CD14-positive monocyte (primary cell): ENCODE data around the gene POFUT2. TPM values are rescaled to one million over a fixed set of nuclear protein-coding genes. Genes with fewer than 3 reads are reported as not detected.

Experiments used
- DNase-seq, 3 donors: peaks; one replicate each; pipeline ENCODE4 v3.0.0-alpha.2; 2011 to 2022
- H2AFZ ChIP-seq: 2 replicates; pipeline ENCODE4 v1.6.0; 2012; ENCODE audit warnings: mild to moderate bottlenecking, low read depth, low read length, inconsistent platforms; ENCODE audit not compliant: insufficient read depth, poor library complexity, severe bottlenecking
- H3K27ac ChIP-seq, 2 donors: 1 replicate in 1 of 2; 2 replicates in 1 of 2; pipeline ENCODE4 v1.5.1; 2012 to 2013; ENCODE audit warnings: low read length in 2 of 2, control low read depth in 1 of 2, inconsistent platforms in 1 of 2, low read depth in 1 of 2, mild to moderate bottlenecking in 1 of 2
- H3K27me3 ChIP-seq, 2 donors: one replicate each; pipeline versions ENCODE4 v1.6.0 to v1.6.1; 2011 to 2013; ENCODE audit warnings: low read length in 2 of 2; ENCODE audit not compliant: control insufficient read depth in 2 of 2, insufficient read depth in 2 of 2
- H3K36me3 ChIP-seq, 2 donors: replicated peaks in 1 of 2; 1 replicate in 1 of 2; 2 replicates in 1 of 2; pipeline versions ENCODE4 v1.5.1 to v1.6.1; 2012 to 2013; ENCODE audit warnings: low read length in 2 of 2, control low read depth in 1 of 2, inconsistent platforms in 1 of 2, mild to moderate bottlenecking in 1 of 2; ENCODE audit not compliant: insufficient read depth in 2 of 2, control insufficient read depth in 1 of 2
- H3K4me1 ChIP-seq, 2 donors: 1 replicate in 1 of 2; 2 replicates in 1 of 2; pipeline versions ENCODE4 v1.5.1 to v1.6.1; 2012 to 2013; ENCODE audit warnings: low read length in 2 of 2, control low read depth in 1 of 2, inconsistent platforms in 1 of 2, mild to moderate bottlenecking in 1 of 2, moderate library complexity in 1 of 2; ENCODE audit not compliant: insufficient read depth in 2 of 2, control insufficient read depth in 1 of 2
- H3K4me2 ChIP-seq: replicated peaks from 2 replicates; pipeline ENCODE3; 2012; ENCODE audit warnings: low read length, moderate library complexity, mild to moderate bottlenecking; ENCODE audit not compliant: poor library complexity, severe bottlenecking; ENCODE audit errors: extremely low read depth
- H3K4me3 ChIP-seq, 3 experiments: fragments of 200-600 bp in 1 of 3; sonication (generic) in 1 of 3; replicated peaks in 1 of 3; 1 replicate in 2 of 3; 2 replicates in 1 of 3; pipeline ENCODE4 v1.5.1; 2011 to 2013; ENCODE audit warnings: low read length in 3 of 3, mild to moderate bottlenecking in 3 of 3, control low read depth in 2 of 3, low read depth in 2 of 3, inconsistent platforms in 1 of 3, moderate library complexity in 1 of 3
- H3K79me2 ChIP-seq: 2 replicates; pipeline ENCODE4 v1.6.0; 2012; ENCODE audit warnings: mild to moderate bottlenecking, control low read depth, inconsistent platforms, low read length, moderate library complexity; ENCODE audit not compliant: insufficient read depth
- H3K9ac ChIP-seq: 2 replicates; pipeline ENCODE4 v1.6.0; 2017; ENCODE audit warnings: low read length, mild to moderate bottlenecking; ENCODE audit not compliant: insufficient read depth, poor library complexity, severe bottlenecking
- H3K9me3 ChIP-seq, 2 donors: replicated peaks in 1 of 2; 1 replicate in 1 of 2; 2 replicates in 1 of 2; pipeline versions ENCODE4 v1.5.1 to v1.6.1; 2012 to 2013; ENCODE audit warnings: low read length in 2 of 2, control low read depth in 1 of 2; ENCODE audit not compliant: control insufficient read depth in 1 of 2, insufficient read depth in 1 of 2
- H4K20me1 ChIP-seq: 2 replicates; pipeline ENCODE4 v1.6.0; 2012; ENCODE audit warnings: mild to moderate bottlenecking, low read length, control low read depth, moderate library complexity; ENCODE audit not compliant: insufficient read depth
- H3K27ac Mint-ChIP-seq, 7 donors: one replicate each; pipeline ENCODE4 v1.8.0; 2020; ENCODE audit warnings: mild to moderate bottlenecking in 7 of 7, mixed read lengths in 7 of 7, moderate library complexity in 6 of 7, inconsistent platforms in 2 of 7
- H3K27me3 Mint-ChIP-seq, 3 donors: one replicate each; pipeline ENCODE4 v1.8.0; 2021 to 2022; ENCODE audit warnings: low read depth in 3 of 3, mild to moderate bottlenecking in 3 of 3, mixed read lengths in 3 of 3, moderate library complexity in 3 of 3, inconsistent platforms in 1 of 3
- H3K36me3 Mint-ChIP-seq, 2 donors: one replicate each; pipeline ENCODE4 v1.8.0; 2020; ENCODE audit warnings: mixed read lengths in 2 of 2, inconsistent platforms in 1 of 2, mild to moderate bottlenecking in 1 of 2
- H3K4me1 Mint-ChIP-seq: one replicate; pipeline ENCODE4 v1.8.0; 2020; ENCODE audit warnings: mild to moderate bottlenecking, mixed read lengths
- H3K4me3 Mint-ChIP-seq, 2 donors: one replicate each; pipeline ENCODE4 v1.8.0; 2020; ENCODE audit warnings: mild to moderate bottlenecking in 2 of 2, mixed read lengths in 2 of 2, moderate library complexity in 1 of 2
- H3K9me3 Mint-ChIP-seq, 7 donors: one replicate each; pipeline ENCODE4 v1.8.0; 2020 to 2022; ENCODE audit warnings: mixed read lengths in 7 of 7, mild to moderate bottlenecking in 6 of 7, moderate library complexity in 6 of 7, inconsistent platforms in 2 of 7
- WGBS: methylation state at CpG from one replicate; pipeline ENCODE4 v1.1.5; 2013; ENCODE audit warnings: missing lambda C conversion rate; ENCODE audit not compliant: insufficient coverage; 5-methylcytosine and 5-hydroxymethylcytosine counted together
- intact Hi-C, 2 donors: fragments of 100-400 bp; cut with micrococcal nuclease; formaldehyde crosslinking; loops; one replicate each; pipeline versions ENCODE4 v1.15.0 to v1.15.1; 2023
- polyA plus RNA-seq, 3 donors: library from polyadenylated mRNA; depleted of rRNA in 1 of 3; unstranded in 2 of 3; stranded (reverse) in 1 of 3; fragments of 300-500 nt in 2 of 3; fragments of >200 nt in 1 of 3; fragmentation: Illumina TruSeq in 2 of 3; gene quantifications; 1 replicate in 2 of 3; 2 replicates in 1 of 3; pipeline ENCODE4 v1.2.3, GENCODE V29; 2012 to 2021
- TF ChIP-seq, protein P1 (sequence below): fragments of 200-600 bp; IDR thresholded peaks from one replicate; pipeline ENCODE4 v1.8.0; 2022; ENCODE audit warnings: antibody characterized with exemption, mild to moderate bottlenecking

Gene POFUT2
- polyA plus RNA-seq, 3 donors = 1.8 to 21.3 (median 2.8) TPM

DNA sequence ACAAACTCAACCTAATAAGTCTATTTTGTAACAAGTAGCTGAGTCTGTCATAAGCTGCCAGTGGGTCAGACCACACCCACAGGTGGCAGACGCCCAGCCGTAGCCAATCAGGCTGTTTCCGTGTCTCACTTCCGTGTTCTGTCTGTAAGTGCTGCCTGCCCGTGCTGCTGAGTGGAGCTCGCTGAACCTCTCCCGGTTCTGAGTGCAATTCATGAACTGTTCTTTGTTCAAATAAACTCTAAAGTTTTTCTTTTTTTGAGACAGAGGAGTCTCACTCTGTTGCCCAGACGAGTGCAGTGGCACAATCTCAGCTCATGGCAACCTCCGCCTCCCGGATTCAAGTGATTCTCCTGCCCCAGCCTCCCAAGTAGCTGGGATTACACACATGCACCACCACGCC, 25.1 kb downstream of the POFUT2 start:
- peaks cover 39 to 44% of the 10 kb centered on the region in 2 donors for H3K36me3 ChIP-seq
- H2AFZ ChIP-seq = no peak overlapping the region
- no peaks in the 10 kb centered on the region for H4K20me1 ChIP-seq
- H3K9me3 ChIP-seq = no peaks in the 10 kb centered on the region
- H3K4me3 ChIP-seq = no peak overlapping the region
- peak in 1 of 3 donors; percentile 3 for DNase-seq
- Mint-ChIP-seq H3K9me3 (no peaks in the 10 kb centered on the region), H3K27ac (peak overlapping the region in 1 of 7 donors; percentile 8), H3K4me1 (no peaks in the 10 kb centered on the region), H3K36me3 (peaks cover 37 to 45% of the 10 kb centered on the region in 2 donors), H3K27me3 (peaks cover 1 to 6% (median 6%) of the 10 kb centered on the region in 3 donors), H3K4me3 (no peak overlapping the region)
- no peak overlapping the region for H3K4me2 ChIP-seq
- H3K27ac ChIP-seq = no peak overlapping the region
- TF ChIP-seq, protein P1, sequence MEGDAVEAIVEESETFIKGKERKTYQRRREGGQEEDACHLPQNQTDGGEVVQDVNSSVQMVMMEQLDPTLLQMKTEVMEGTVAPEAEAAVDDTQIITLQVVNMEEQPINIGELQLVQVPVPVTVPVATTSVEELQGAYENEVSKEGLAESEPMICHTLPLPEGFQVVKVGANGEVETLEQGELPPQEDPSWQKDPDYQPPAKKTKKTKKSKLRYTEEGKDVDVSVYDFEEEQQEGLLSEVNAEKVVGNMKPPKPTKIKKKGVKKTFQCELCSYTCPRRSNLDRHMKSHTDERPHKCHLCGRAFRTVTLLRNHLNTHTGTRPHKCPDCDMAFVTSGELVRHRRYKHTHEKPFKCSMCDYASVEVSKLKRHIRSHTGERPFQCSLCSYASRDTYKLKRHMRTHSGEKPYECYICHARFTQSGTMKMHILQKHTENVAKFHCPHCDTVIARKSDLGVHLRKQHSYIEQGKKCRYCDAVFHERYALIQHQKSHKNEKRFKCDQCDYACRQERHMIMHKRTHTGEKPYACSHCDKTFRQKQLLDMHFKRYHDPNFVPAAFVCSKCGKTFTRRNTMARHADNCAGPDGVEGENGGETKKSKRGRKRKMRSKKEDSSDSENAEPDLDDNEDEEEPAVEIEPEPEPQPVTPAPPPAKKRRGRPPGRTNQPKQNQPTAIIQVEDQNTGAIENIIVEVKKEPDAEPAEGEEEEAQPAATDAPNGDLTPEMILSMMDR = no peak
- no peaks in the 10 kb centered on the region for H3K4me1 ChIP-seq
- H3K27me3 ChIP-seq = no peaks in the 10 kb centered on the region
- WGBS = 93% methylated on average over 8 of the region's 11 CpGs
- no peaks in the 10 kb centered on the region for H3K79me2 ChIP-seq
- intact Hi-C loops = loop anchor here in 1 of 2 donors (10.0 kb wide), 1 partner anchor 98 kb away; no protein-coding TSS in a partner anchor
- no peak overlapping the region for H3K9ac ChIP-seq

DNA sequence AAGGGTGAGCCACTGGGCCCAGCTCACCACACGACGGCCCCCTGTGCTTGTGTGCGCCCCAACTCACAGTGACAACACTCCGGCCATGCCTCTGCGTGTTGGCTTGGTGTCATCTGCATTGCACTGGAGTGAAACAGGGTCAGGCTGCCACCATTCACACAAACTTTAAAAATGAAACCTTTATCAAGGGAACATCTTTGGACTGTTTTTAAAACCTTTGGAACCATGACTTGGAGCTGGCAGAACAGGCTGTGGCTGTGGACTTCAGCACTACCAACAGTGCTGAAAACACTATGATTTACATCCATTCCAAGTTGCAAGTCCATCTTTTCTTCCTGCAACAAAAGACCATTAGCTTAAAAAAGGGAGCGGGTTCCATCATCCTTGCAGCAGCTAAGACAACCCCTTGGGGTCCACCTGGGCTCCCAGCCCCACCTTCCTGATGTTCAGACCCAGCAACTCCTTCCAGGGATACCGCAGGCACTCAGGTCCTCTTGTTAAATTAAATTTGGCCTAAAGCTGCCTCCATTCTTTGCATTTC, 25.6 kb downstream of the POFUT2 start:
- no peak overlapping the region for H3K4me3 Mint-ChIP-seq
- no peaks in the 10 kb centered on the region for H3K4me1 Mint-ChIP-seq
- H3K36me3 ChIP-seq = peaks cover 34 to 39% of the 10 kb centered on the region in 2 donors
- H3K36me3 Mint-ChIP-seq = peaks cover 32 to 40% of the 10 kb centered on the region in 2 donors
- H4K20me1 ChIP-seq = no peaks in the 10 kb centered on the region
- no peaks in the 10 kb centered on the region for H3K9me3 ChIP-seq
- no peak overlapping the region for H2AFZ ChIP-seq
- H3K27ac ChIP-seq = no peak overlapping the region
- no peaks in the 10 kb centered on the region for H3K4me1 ChIP-seq
- no peak overlapping the region for H3K27ac Mint-ChIP-seq
- WGBS = 92% methylated on average over 7 of the region's 7 CpGs
- peaks cover 0 to under 1% of the 10 kb centered on the region in 2 donors for H3K27me3 ChIP-seq
- TF ChIP-seq, protein P1 = no peak
- peaks cover 0 to 1% (median 0%) of the 10 kb centered on the region in 7 donors for H3K9me3 Mint-ChIP-seq
- intact Hi-C loops = loop anchor here in 1 of 2 donors (10.0 kb wide), 1 partner anchor 97 kb away; no protein-coding TSS in a partner anchor
- H3K4me2 ChIP-seq = no peak overlapping the region
- no peak overlapping the region for H3K4me3 ChIP-seq
- H3K27me3 Mint-ChIP-seq = peaks cover 3 to 10% (median 8%) of the 10 kb centered on the region in 3 donors
- H3K9ac ChIP-seq = no peak overlapping the region
- no peaks in the 10 kb centered on the region for H3K79me2 ChIP-seq
- no peak for DNase-seq
